NCI-H2196 treated with DMSO at 0.1 percent for 48 hours (cell line): ENCODE measurements around the gene PRKACA.

Source experiments
- DNase-seq: peaks from one replicate; lab custom pipeline; 2025; ENCODE audit not compliant: unreplicated experiment; lab: John Stamatoyannopoulos, UW

The PRKACA gene

GRCh38 chr19:14117668-14118164 lies at the start of gene PRKACA:
Gene PRKACA (minus strand): TSS chr19:14117762. CDS start chr19:14117547, 215 bp downstream.
- peak; percentile 96 for DNase-seq

GRCh38 chr19:14166999-14167575 lies 49.5 kb upstream of the PRKACA start:
- DNase-seq = no peak

DNA sequence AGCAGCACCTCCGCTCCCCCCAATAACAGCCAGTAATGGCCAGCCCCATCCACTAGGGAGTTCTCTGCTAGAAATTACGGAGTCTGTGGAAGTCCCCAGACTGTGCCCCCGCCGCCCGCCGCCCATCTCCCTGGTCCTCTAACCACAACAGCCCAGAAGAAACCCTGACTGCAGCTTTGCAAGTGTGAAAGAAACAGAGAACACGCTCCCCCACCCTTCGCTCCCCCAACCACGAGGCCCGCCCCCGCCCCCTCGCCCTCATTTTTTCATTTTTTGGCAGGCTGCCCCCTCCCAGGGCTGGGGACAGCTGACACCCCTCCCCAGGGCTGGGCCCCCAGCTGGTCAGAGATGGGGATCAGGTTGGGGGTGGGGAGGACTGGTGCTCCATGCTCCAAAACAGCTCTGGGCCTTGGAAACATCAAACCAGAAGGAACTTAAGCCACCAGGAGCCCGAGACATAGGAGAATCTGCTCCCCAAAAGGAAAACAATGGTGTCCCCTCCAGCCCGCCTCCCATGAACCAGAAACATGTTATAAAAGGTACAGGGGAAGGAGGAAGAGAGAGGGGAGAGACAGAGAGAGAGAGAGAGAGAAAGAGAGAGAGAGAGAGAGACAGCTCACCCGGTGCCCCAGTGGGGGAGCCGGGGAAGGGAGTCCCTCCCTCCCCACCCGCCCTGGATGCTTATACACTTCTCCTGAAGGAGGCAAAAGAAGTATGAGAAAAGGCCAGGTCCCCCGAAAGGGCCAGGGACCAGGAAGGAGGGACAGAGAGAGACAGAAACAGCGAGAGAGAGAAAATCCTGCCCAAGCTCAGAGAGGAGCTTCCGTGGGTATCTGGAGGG lies 48.6 kb upstream of the PRKACA start:
- no peak for DNase-seq

- DNase-seq = no peak
These were observed 47.3 kb upstream of the PRKACA start for GRCh38 chr19:14164724-14165493.

DNA sequence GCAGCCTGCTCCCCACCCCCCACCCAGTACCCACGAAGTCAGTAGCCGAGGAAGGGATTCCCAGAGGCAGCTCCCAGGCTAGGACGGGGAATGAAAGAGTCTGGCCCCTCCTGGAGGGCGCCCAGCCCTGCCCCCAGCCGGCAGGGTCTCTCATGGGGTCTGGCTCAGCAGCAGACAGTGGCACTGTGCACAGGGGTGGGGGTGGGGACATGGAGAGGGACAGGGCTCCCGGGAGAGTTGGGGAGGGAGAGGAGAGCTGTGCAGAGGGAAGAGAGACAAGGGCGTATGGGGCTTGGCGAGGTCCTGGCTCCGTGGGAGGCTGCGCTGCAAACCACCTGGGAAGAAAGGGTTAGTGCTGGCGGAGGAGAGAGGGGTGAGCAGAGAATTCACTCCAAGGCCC lies 46.5 kb upstream of the PRKACA start:
- no peak for DNase-seq

- DNase-seq = no peak
These were observed 45.3 kb upstream of the PRKACA start for GRCh38 chr19:14162871-14163297.

GRCh38 chr19:14161305-14161704 lies 43.7 kb upstream of the PRKACA start:
- DNase-seq = no peak

DNA sequence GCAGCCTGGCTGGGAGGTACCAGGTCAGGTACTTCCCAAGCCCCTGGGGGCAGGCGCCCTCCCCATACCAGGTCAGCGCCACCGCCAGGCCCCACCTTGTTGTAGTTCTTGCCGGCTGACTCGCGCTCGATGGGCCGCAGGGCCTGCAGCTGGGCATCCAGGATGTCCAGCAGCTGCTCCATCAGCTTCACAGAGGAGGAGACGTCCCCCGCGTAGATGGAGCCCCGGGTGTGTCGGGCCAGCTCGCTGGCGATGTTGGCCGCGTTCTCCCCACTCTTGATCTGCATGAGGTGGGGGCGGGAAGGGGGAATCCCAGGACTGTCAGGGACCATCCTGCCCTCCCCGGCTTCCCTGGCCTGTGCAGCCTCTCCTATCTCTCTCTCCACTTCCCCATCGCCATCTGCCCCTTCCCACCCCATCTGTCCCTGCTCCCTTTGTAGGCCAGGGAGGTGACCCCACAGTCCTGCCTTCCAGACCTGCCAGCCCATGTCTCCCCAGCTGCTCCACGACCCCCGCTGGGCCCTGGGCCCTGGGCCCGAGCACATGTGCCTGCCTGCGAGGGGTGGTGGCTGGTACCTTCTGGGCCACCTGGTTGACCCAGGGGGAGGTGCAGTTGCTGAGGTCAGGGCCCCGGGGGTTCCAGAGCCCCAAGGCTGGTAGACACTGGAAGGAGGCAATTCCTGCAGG lies 42.6 kb upstream of the PRKACA start:
- DNase-seq = no peak

GRCh38 chr19:14159059-14159458 lies 41.5 kb upstream of the PRKACA start:
- no peak for DNase-seq

- no peak for DNase-seq
These were observed 40.9 kb upstream of the PRKACA start for GRCh38 chr19:14158276-14159023.

DNA sequence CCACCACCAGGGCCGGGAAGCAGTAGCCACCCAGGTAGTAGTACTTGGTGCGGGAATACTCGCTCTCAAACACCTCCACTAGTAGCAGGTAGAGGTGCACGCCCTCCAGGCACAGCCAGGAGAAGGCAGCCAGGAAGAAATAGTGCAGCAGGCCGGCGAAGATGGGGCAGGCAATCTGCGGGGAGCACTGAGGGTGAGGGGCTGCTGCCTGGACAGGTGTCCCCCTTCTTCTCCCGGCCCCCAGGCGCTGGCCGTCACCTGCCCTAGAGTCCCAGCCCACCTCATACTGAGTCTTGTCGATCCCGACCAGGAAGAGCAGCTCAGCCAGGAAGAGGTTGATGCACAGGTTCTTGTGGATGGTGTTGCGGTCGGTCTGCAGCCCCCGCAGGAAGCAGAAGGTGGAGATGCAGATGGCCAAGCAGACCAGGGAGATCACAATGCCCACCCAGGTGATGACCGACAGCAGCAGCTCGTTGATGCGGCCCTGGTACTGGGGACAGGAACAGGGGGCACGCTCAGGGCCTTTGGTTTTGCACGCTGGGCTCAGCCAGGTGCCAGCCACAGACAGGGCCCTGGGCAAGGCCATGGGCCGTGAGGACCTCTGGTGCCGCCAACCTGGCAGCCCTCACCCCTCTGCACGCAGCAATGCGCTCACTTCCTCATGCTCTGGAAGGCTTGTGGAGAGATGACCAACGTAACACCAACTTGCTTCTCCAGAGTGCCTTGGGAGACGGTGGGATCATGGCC lies 39.6 kb upstream of the PRKACA start:
- no peak for DNase-seq

- no peak for DNase-seq
These were observed 38.6 kb upstream of the PRKACA start for GRCh38 chr19:14156122-14156521.

- no peak for DNase-seq
These were observed 37.8 kb upstream of the PRKACA start for GRCh38 chr19:14155371-14155770.

GRCh38 chr19:14152713-14153112 lies 35.2 kb upstream of the PRKACA start:
- DNase-seq = no peak

DNA sequence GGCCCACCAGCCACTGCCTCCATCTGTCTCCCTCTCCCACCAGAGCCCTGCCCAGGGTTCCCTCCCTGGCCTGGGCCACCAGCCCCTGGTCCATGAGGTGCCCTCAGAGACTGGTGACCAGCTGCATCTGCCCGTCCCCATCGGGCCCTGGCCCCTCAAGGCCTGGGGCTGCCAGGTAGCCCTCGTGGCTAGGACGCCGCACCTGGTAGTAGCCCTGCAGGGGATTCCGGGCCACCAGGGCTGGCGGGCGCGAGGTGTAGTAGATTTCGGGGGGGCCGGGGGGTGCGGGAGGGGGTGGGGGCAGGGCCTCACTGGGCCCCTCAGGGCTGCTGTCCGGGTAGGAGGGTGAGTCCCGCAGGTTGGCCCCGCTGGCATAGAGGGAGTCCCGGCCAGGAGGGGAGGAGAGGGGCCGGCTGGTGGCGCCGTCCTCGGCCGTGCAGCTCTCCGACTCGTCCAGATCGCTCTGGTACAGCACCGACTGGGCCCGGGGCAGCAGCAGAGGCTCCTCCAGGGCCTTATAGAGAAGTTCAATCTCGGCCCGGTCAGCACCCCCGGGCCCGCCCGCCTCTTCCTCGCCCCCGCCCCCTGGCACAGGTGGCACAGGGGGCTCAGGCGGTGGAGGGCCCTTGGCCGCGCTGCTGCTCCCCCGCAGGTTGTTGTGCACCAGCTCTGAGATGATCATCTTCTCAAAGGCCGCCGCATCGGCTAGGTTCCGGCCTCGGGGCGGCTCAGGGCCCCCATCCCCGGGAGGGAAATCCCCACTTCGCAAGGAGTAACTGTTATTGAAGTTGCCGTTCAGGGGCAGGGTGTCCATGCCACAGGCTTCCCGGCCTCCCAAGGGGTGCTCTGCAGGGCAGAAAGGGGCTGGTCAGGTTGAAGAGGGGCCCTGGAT lies 33.5 kb upstream of the PRKACA start:
- no peak for DNase-seq

DNA sequence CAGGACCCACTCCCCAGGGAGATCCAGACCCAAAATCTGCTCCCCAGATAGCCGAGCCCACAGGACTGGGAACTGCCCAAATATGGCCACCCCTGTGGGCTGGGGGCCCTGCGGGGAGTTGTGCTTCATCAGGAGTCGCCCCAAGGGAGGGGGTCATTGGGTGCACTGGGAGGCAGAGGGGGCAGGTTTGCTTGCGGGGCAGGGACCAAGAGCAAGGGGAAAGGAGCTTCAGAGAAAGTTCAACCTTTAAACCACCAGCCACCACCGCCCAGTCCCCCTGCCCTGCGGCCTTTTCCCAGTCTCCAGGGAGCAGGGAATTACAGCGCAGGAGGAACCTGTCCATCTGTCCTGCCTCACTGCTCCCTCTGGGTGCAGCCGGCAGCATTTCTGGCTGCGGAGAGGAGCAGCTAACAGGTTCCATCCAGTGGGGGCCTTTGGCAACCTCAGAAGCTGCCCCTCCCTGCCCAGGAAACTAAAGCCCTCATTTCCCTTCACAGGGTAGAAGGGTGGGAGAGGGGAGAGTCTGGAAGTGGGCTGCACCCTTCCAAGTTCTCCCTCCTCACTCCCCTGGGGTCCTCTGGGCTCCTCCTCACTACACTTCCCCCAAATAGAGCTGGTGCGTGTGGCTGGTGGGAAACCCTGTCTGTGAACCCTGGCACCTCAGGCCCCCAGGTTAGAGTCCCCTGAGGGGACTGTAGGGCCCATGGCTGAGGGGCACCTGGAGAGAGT lies 32.6 kb upstream of the PRKACA start:
- DNase-seq = no peak

DNA sequence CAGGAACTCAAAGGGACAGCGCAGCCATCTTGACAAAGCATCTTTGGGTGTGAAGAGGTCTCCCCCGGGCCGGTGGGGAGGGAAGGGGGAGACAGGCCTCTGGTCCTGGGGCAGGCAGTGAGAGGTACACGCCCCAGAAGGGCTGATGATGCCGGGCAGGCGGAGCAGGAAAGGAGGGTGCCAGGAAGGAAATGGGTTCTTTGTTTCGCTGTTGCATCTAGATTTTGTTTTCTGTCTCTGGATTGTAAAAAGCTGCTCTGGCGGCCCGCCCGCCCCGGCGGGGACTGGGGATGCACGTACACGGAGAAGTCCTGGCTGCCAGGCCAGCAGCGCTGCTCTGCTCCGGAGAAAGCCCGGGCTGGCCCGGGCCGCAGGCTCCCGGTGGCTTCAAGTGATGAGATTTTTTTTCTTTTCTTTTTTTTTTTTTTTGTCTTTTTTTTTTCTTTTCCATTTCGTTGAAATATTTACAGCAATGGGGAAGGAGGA lies 32.0 kb upstream of the PRKACA start:
- no peak for DNase-seq
